Suppressor macrophage treated with lipopolysaccharide for 4 hours (primary cell): ENCODE data around the gene CXCR2.
"Not testable (repeated sequence)": the region's sequence is repeated elsewhere in the genome, so short reads cannot be mapped to it uniquely, and the experiment has no call there.

Experiments used
- DNase-seq: peaks from one replicate; pipeline ENCODE4 v3.0.0-alpha.2; 2020

CXCR2 gene

DNA sequence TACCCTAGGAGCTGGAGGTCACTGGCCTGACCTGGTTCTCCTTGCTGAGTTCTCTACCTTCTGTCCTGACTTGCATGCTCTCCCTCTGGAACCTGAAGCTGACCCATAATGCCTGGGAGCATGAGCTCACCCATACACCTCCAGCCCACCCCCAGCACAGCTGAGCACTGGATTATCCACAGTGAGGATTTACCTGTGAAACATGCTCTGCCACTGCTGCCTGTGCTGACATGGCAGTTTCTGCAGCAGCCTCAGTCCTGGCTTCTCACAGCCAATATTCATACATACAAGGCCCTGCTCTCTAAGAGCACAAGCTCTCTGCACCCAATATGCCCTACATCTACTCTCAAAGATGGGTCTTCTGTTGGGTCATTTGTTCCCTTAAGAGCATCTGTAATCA lies 5.0 kb downstream of the CXCR2 start:
- DNase-seq, result no peak

DNA sequence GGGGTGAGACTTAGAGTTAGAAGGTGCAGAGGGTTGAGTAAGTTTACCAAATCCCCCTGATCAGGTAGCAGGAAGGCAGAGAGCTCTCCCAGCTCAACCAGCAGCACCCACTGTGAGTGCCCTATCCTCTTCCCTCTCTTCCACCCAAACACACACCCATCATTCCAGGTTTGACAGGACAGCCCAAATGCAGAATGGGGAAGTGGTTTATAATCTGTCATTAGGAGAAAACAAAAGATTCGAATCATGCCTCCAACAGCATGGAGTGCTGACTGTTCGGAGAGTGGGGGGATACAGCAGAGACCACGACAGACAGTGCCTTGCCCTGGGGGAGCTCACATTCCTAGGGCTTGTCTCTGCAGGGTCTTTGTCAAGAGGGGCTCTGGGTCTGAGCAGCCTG lies 11.7 kb downstream of the CXCR2 start:
- no peak for DNase-seq

DNA sequence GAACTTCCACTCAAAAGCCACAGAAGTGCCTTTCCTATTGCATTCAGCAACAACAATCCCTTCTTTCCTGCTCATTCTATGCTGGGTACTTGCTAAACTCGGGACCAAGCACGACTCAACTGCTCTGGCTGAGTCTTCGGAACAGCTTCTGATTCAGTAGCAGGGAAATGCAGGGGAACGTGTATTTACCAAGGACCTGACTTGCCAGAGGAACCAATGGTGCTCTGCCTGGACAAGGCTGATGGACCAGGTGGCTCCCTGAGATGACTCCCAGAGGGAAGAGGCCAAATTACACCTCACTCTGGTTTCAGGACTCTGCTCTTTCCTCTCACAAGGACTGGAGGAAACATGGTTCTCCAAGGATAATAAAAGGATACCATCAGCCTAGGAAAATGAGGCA lies 12.2 kb downstream of the CXCR2 start:
- DNase-seq, result no peak

DNA sequence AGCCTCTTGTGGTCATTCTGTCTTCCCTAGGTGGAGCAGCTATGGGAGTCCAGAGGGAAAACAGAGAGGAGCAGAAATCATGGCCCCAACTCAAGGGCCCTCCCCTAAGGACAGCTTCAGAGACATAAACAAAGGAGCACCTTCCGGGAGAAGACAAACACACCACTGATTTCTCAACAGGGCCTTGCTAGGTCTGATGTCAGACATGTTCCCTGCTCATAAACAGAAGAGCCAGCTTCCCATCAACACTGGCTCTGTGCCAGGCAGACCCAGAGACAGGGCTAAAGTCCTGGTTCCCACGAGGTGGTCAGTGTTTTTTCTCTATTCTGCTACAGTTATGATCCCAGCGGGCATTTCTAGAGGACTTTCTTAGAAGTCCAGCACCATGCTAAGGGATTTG lies 19.3 kb downstream of the CXCR2 start:
- no peak for DNase-seq

DNA sequence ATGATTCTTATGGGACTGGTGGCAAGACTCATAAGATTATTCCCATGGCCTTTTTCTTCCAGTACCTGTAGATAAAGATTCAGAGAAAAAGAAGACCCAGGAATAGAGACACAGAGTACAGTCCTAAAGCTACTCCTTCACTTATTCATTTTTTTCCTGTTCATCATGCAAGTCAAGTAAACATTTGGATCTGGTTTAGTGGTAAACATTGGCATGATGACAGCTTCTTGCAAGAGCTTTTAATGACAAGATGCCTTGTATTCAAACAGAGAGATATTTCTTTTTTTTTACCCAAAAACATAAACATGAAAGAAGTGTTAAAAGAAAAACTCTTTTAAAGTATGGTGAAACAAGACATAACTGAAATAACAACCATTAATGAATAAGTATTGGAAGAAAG lies 20.2 kb downstream of the CXCR2 start:
- no peak for DNase-seq

DNA sequence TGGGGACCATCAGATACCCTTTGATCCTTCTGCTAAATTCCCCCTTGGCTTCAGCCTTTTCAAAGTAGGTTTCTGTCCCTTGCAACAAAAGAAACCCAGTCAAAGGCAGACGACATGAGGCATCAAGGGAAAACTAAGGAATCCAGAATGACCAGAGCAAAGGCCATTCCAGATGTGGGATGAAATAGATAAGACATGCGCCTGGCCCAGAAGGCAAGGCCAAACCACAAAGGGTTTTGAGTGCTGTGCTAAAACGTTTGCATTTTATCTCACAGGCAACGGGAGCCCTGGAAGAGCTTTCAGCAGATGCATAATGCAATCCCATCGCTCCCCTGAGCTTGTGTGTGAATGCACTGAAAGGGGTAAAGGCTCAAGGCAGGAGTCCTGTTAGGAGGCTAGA lies 23.3 kb downstream of the CXCR2 start:
- DNase-seq, result no peak

DNA sequence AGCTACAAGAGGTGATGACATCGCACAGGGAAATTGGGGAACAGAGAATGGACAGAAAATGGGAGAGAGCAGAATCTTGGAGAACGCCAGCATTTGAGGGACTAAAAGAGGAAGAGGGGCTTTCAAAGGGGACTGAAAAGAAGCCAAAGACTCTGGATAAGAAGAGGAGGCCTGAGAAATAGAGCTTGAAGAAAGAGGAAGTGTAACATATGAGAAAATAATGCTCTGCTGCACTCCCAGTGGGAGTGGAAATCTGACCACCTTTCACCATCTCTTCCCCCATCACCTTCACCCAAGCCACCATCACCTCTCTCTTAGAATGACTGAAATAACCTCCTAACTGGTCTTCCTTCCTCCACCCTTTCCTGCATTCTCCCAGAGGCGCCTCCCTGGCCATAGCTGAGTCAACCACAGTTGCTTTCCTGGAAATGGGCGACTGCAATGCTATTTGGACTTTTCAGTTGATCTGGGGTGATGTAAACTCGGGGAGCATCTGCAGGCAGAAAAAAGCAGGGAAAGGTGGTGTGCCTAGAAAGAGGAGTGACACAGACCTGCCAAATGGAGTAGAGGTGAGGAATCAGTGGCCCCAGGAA lies 24.1 kb downstream of the CXCR2 start:
- DNase-seq, result peak; percentile 34

DNA sequence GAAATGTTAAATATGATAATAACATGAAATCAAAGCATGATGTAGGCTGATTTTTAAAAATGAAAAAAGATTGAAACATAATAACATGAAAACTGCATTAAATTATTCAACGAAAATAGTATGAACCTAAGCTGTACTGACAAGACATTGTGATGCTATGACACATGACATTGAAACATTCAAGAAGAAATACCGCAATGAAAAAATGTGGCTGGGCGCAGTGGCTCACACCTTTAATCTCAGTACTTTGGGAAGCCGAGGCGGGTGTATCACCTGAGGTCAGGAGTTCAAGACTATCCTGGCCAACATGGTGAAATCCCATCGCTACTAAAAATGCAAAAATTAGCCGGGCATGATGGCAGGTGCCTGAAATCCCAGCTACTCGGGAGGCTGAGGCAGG lies 26.3 kb downstream of the CXCR2 start:
- DNase-seq, result no peak

DNA sequence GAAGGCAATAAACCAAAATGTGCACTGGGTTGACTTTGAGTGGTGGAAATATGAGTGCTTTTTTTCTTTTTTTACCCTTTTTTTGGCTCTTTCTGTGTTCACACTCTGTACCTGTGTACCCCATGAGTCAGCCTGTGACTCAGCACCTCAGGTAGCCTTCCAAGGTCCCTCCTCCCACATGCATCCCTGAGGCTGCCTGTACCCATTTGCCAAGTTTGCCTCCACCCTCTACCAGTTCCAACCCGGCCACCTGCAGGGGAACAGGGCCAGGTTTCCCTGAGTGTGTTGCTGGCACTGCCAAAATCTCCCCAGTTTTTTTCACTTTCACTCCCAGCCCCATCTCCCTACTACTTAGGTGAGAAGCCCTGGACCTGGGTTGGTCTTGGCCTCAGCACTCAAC lies 26.9 kb downstream of the CXCR2 start:
- DNase-seq, result no peak

DNA sequence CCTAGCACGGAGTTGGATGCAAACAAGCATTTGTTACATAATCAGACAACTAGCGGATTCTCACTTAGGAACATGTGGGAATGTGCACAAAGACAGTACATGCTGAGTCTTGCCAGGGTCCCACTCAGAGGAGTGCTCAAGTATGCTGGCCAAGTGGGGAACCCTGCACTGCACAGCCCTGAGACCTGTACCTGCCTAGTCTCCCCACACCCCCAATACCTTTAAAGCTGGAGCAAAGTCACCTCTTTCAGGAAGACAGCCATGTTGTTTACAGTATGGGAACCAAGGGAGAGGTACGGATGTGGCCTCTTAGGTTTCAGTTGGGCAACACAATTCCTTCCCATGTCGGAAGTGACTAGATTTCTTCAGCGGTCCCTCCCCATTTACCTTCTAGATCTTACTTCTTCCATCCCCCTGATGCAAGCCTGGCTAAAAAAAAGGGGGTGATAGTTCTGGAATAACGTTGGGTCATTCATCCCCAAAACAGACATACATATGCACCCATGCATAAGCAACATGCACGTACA lies 30.2 kb downstream of the CXCR2 start:
- no peak for DNase-seq

DNA sequence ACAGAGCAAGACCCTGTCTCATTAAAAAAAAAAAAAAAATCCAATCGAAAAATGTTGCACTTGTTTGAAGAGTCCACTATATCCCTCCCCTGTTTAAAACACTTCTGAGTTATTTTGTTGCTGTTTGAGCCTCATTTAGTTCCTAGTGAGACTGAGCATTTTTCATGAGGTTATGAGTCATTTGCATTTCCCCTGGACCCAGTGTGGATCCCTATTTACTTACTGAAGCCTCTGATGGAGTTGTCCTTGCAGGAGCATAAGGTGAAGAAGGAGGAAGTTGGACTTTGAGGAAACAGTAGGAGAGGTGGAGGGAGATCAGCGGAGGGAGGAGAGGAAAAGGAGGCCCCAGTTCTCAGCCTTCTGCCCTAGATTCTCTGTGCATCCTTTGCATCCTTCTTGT lies 35.8 kb downstream of the CXCR2 start:
- peak; percentile 65 for DNase-seq

DNA sequence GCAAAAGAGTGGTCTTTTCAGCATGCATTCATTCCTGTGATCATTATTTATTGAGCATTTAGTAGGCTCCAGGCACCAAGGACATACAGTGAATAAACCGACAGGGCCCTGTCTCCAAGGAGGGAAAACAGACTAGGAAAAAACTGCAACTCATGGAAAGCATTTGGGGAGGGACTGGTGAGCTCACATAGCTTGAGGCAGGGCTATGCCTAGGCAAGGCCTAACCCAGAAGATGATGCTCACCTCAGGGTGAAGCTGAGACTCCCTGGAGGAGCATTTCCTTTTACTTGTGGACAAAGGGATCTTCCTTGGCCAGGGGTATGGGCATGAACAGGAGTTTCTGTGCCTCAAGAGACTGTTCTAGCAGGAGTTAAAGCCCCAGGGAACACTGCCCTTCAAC lies 37.0 kb downstream of the CXCR2 start:
- DNase-seq, result no peak

DNA sequence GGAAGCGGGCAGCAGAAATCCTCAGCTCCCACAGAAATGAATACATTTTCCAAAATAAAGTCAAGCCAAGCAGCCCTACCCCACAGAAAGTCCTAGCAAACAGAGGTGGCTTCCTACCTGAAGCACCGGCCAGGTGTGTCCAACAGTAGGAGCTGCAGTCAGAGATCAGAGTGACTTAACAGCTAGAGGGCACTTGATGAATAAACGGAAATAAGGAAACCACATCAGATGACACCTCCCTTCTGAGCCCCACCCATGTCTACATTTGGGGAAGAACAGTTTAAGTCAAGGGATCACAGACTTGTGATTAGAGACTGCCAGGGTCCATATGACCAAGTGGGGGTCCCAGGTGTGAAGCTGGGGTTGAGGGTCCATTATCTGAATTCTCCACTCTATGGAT lies 41.0 kb downstream of the CXCR2 start, which contains the start of gene CXCR1:
Gene CXCR1, minus strand, starts transcription at position 172 of the 400 bp plus-strand sequence. CDS start 1,751 bp downstream, outside the sequence.
- DNase-seq, result peak; percentile 57

DNA sequence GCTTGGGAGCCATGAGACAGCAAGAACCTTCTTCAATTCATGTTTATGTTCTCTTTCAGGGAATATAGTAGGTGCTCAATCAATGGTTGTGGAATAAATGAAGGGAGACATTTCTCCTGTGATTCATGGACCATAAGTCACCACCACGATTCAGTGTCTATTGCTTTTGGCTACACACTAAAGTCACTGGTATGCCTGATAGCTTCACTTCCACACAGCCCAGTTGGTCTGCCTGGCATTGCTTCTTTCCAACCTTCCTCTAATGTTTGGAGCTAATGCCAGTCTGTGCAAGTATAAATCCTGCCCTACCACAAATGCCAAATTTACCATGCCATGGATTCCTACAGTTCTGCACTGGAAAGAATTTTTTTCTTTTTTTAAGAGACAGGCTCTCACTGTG lies 42.2 kb downstream of the CXCR2 start:
- no peak for DNase-seq

DNA sequence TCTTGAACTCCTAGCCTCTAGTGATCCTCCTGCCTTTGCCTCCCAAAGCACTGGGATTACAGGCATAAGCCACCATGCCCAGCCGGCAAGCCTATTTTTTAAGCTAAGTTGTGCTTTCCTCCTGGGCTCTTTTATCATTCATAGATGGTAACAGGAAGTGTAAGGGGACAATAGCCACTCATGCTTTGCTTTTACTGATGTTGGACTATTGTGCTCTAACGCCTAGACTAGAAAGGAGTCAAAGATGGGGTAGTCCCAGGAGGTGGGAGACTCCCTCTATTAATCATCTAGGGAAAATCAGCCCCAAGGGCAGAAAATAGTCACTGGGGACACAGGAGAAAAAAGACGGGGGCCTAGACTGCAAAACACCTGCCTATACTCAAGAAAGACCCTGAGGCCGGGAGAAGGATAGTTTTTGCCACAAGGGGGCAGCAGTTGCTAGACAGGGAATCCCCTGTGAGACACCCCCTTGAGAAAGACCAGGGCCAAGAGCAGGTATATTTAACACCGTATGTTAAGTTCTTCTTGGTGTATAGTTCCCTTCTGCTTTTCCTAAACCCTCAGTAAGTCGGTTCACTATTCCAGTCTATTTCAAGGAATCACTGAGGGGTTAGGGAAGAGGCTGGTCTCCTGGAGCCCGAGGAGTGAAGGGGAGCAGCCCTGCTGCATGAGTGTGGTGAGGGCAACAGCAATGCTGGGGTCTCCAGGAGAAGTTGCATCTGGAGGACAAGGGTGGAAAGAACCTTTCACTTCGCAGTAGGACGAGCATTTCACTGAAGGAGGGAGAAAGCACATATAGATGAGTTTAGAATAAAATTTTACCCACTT lies 43.0 kb downstream of the CXCR2 start:
- peak; percentile 60 for DNase-seq

DNA sequence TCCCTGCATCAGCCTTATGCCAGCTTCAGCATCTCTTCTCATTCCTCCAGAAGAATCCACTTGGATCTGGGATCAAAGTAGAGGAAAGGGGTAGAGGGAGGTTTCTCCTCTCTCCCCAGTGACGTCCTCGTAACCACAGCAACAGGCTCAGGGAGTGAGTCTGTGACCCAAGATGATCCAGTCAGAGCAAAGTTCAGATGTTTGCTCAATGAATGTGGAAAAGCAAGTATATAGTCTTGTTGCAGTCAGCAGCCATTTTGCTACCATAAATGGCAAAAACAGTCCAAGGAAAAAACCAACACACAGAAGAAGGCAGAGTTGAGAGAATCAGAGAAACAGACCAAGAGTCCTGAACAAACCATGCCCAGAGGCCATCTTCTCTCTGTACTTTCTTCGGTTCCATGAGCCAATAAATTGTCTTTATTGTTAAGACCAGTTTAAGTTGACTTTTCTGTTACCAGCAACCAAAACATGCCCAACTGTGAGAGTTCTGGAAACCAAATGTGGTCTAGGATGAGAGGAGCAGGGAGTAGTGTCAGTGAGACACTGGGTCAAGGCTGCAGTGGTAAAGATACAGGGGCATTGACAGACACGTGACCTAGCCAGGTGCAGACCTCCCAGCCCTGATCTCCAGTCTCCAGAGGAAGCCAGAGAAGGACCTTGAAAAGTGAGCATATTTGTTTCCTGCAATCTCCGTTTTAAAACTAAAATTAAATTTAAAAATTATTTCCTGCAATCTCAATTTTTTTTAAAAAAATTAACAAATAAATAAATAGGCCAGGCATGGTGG lies 44.1 kb downstream of the CXCR2 start:
- DNase-seq, result no peak

DNA sequence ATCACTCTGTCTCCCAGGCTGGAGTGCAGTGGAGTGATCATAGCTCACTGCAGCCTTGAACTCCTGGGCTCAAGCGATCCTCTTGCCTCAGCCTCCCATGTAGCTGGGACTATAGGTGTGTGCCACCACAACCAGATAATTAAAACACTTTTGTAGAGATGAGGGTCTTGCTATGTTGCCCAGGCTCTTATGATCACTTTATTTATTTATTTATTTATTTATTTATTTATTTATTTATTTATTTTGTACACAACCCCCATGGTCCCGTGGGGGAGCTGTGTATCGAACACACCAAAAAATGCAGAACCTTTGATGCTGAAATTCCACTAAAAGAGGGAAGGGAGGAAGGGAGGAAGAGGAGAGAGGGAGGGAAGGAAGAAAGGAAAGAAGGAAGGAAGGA lies 45.9 kb downstream of the CXCR2 start:
- not testable (repeated sequence) for DNase-seq

DNA sequence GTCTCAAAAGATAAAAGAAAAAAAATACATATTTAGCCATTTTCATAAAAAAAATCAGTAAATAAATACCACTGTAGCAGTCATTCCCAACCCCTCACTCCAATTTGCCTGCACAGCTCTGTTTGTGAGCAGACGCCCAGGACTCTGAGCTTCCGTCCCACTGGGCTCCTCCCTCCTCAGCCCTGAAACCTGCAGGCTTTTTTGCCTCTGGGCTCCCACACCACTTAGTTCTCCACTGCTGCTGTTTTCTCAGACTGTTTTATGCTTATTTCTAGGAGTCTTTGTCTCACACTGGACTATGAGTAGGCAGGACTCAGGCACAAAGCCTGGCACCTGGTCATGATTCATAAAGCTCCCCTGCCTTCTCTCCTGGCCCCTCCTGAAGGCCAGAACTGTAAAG lies 47.0 kb downstream of the CXCR2 start:
- DNase-seq, result no peak

DNA sequence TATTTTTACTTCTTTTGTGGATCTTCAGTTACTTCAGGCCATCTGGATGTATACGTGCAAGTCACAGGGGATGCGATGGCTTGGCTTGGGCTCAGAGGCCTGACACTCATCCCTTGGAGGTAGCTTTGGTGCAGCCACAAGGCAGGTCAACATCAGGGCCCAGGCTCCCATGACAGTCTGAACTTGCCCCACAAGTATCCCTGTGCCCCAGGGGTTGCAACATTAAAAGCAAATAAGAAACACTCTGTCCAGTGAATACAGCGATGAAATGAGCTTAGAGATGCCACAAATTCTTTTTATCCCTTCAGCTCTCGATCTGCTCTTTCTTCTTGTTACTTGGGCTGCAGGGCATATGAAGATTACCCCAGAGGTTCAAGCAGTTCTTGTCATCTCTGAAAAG lies 54.0 kb downstream of the CXCR2 start:
- no peak for DNase-seq

DNA sequence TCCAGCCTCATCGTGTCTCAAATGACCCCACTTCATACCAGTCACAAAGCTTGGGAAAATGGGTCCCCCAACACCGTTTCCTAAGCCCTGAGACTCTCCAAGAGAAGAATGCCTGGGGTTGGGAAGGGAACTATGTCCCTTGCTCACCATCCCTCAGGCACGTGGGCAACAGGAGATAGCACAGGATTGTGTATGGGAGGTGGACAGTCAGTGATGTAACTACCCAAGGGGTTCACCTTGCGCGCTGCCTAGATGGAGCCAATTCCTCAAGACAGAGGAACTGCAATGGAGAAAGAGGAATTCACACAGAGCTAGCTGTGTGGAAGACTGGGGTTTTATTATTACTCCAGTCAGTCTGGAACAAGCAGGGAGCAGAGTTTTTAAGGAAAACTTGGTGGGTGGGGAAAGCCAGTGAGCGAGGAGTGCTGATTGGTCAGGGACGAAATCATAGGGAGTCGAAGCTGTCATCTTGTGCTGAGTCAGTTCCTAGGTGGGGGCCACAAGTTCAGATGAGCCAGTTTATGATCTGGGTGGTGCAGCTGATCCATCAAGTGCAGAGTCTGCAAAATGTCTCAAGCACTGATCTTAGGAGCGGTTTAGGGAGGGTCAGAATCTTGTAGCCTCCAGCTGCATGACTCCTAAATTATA lies 54.8 kb downstream of the CXCR2 start:
- no peak for DNase-seq

DNA sequence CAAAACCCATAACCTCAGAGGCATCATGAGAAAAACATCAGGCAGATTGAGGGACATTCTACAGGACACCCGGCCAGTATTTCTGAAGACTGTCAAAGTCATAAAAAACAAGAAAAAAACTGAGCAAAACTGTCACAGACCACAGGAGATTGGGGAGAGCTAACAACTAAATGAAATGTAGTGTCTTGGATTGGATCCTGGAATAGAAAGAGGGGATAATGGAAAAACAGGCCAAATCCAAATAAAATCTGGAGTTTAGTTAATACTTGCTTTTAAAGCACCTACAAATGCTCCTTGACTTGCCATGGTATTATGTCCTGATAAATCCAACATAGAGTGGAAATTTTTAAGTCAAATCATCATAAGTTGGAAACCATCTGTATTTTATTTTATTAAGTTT lies 58.5 kb downstream of the CXCR2 start:
- no peak for DNase-seq

DNA sequence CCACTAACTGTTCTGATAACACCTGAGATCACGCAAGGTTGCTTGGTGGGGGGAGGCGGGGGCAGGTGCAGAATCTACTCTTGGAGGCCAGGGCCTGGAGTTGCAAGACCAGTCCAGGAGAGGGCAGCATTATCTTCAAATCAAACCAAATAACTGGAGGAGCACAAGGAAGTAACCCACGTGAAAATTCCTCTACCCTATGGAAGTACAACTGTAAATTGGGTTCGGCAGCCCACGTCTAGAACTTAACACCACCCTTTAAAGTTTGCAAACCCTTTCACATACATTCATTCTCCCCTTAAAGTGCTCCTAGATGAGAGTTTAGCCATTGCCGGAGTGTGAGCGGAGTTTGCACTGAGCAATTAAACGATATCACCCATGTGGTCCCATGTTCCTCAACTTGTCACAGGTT lies 60.5 kb downstream of the CXCR2 start:
- DNase-seq, result peak; percentile 83
